Large intestine (tissue), 3 donors: ENCODE results near the gene POU6F2. TPM values are rescaled to one million over a fixed set of nuclear protein-coding genes. Genes with fewer than 3 reads are reported as not detected.

Experiments
- DNase-seq, 2 donors: peaks; one replicate each; pipeline versions ENCODE4 v3.0.0 to v3.0.0-alpha.2; 2013
- H3K27ac ChIP-seq: one replicate; pipeline ENCODE4 v1.5.1; 2013; ENCODE audit warnings: low read length
- H3K27me3 ChIP-seq: 2 replicates; pipeline ENCODE4 v1.6.1; 2013; ENCODE audit warnings: low read length; ENCODE audit not compliant: control insufficient read depth, insufficient read depth
- H3K36me3 ChIP-seq: 2 replicates; pipeline ENCODE4 v1.6.1; 2013; ENCODE audit warnings: low read length; ENCODE audit not compliant: control insufficient read depth, insufficient read depth
- H3K4me1 ChIP-seq: one replicate; pipeline ENCODE4 v1.6.1; 2013; ENCODE audit warnings: low read length; ENCODE audit not compliant: control insufficient read depth, insufficient read depth
- H3K4me3 ChIP-seq: one replicate; pipeline ENCODE4 v1.5.1; 2013; ENCODE audit warnings: low read length
- H3K9me3 ChIP-seq: one replicate; pipeline ENCODE4 v1.6.1; 2013; ENCODE audit warnings: mild to moderate bottlenecking, low read depth, low read length, moderate library complexity; ENCODE audit not compliant: control insufficient read depth
- WGBS: methylation state at CpG from one replicate; pipeline ENCODE4 v1.1.5; 2013; ENCODE audit warnings: low lambda C conversion rate; ENCODE audit not compliant: insufficient coverage; 5-methylcytosine and 5-hydroxymethylcytosine counted together
- polyA plus RNA-seq: library from polyadenylated mRNA; unstranded; fragments of 120-200 nt; gene quantifications from one replicate; pipeline ENCODE4 v1.2.1, GENCODE V29; 2013

POU6F2 gene
- polyA plus RNA-seq, 1 donor = 0.19 TPM

DNA sequence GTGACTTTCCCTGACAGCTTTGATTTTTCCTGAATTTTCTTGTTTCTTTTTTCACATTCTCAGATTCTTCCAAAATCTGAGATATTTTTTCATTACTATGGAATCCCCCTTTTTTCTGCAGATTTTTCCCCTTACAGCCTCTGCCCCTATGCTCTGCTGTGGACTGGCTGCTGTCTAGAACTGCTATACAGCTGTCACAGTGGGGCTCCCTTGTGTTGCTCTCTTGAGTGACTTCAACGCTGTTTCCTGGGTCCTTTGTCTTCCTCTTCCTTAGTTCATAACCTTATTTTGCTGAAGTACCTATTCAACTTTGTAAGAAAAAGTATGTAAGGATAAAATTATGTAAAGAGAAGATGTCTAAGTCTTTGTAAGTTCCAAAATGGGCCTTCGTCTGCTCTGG lies 354.4 kb downstream of the POU6F2 start:
- WGBS = no CpG with 5 or more reads among the region's 2 CpGs
- DNase-seq = no peak
- Histone ChIP-seq H3K27ac (no peak overlapping the region), H3K4me1 (no peaks in the 10 kb centered on the region), H3K4me3 (no peak overlapping the region), H3K9me3 (no peaks in the 10 kb centered on the region), H3K27me3 (peaks cover 9% of the 10 kb centered on the region), H3K36me3 (no peaks in the 10 kb centered on the region)

DNA sequence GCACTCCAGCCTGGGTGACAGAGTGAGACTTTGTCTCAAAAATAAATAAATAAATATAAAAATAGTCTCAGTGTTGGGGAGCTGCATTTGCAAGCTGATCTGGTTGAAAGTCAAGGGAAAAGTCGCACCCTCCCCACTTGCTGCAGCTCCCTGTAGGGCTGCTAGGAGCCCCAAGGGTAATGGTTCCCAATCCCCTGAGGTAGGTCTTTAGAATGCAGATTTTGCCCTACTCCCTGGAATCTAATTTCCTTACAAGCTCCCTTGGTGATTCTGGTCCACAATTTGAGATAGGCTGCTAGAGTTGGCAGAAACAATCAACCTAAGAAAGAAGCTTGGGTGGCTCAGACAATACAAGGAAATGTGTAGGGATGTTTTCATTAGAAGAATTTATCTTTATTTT lies 356.0 kb downstream of the POU6F2 start:
- no peaks in the 10 kb centered on the region for H3K4me1 ChIP-seq
- WGBS = no CpG with 5 or more reads among the region's 1 CpG

DNA sequence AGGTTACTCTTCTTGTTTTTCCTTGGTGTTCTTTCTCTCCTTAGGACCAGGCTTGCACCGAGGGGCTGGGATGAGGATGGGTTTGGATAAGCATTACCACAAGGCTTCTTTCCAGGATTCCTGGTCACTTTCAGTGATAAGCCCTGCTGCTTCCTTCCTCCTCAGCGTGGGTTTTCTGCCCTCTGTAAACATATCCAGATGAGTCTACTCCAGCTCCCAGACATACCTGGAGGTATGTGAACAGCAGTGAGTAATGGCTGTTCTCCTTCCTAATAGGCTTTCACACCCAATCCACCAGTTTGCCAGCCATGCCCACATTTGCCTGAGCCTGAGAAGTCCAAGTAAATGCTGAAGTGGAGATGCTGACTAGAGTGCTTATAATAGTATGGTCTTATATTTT lies 358.7 kb downstream of the POU6F2 start:
- no peak for DNase-seq
- Histone ChIP-seq H3K4me3 (no peak overlapping the region), H3K27ac (no peak overlapping the region), H3K9me3 (no peaks in the 10 kb centered on the region), H3K27me3 (peaks cover 9% of the 10 kb centered on the region), H3K4me1 (no peaks in the 10 kb centered on the region), H3K36me3 (no peaks in the 10 kb centered on the region)
- WGBS = no CpG with 5 or more reads among the region's 2 CpGs

More for the DNA sequence above, 356.0 kb downstream of the POU6F2 start:
- Histone ChIP-seq H3K4me3 (no peak overlapping the region), H3K27me3 (peaks cover 9% of the 10 kb centered on the region), H3K27ac (no peak overlapping the region), H3K9me3 (no peaks in the 10 kb centered on the region), H3K36me3 (no peaks in the 10 kb centered on the region)
- no peak for DNase-seq

DNA sequence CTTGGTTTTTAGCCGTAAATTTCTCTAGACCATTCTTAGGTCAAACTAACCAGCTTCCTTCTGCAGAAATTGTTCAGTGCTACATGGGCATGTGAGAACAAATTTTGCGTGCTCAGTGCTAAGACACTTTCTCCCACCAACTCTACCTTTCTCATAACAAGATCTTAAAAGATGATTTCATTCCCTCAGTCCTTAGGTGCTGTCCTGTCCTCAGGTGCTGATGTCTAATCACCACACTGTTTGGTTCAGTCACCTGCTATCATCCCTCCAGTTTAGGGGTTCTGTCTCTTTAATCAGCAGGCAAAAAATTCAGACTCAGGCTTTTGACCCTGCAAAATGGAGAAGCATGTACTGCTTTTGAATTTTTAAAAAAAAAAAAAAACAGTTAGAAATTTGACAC lies 361.0 kb downstream of the POU6F2 start:
- Histone ChIP-seq H3K9me3 (no peaks in the 10 kb centered on the region), H3K36me3 (no peaks in the 10 kb centered on the region), H3K4me3 (no peak overlapping the region), H3K27me3 (peaks cover 9% of the 10 kb centered on the region), H3K4me1 (no peaks in the 10 kb centered on the region), H3K27ac (no peak overlapping the region)
- whole genome bisulfite sequencing = no CpG with 5 or more reads among the region's 2 CpGs
- DNase-seq = no peak

DNA sequence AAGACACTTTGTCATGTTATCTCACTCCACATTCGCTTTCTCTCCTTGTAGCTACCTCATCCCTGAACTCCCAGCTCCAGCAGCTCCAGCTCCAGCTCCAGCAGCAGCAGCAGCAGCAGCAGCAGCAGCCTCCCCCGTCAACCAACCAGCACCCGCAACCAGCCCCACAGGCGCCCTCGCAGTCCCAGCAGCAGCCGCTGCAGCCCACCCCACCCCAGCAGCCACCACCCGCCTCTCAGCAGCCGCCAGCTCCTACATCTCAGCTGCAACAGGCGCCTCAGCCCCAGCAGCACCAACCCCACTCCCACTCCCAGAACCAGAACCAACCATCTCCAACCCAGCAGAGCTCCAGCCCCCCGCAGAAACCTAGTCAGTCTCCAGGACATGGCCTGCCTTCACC lies 361.9 kb downstream of the POU6F2 start:
- no peak for DNase-seq
- H3K27me3 ChIP-seq = peaks cover 9% of the 10 kb centered on the region
- H3K4me3 ChIP-seq = no peak overlapping the region
- H3K36me3 ChIP-seq = no peaks in the 10 kb centered on the region
- no peaks in the 10 kb centered on the region for H3K4me1 ChIP-seq
- no peak overlapping the region for H3K27ac ChIP-seq
- H3K9me3 ChIP-seq = no peaks in the 10 kb centered on the region
- WGBS = no CpG with 5 or more reads among the region's 10 CpGs

DNA sequence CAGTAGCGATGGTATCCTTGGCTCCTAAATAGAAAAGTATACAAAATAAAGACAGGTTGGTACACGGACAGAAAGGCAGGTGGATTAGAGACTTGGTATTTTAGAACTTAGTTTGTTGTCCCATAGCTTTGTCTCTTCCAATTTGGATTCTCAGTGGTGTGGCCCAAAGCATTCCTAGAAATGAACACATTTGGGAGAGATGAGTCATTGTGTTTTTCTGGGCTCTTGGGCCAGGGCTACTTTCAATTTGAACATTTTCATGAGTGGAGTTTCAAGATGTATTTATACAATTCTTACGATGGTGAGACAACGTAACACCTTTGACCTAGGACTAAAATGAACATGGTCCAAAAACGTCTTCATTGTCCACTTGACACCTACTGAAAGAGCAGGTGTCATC lies 363.4 kb downstream of the POU6F2 start:
- H3K4me1 ChIP-seq = no peaks in the 10 kb centered on the region
- WGBS = 83% methylated on average over 3 of the region's 5 CpGs
- DNase-seq = no peak
- no peak overlapping the region for H3K27ac ChIP-seq
- H3K36me3 ChIP-seq = no peaks in the 10 kb centered on the region
- no peak overlapping the region for H3K4me3 ChIP-seq
- peaks cover 5% of the 10 kb centered on the region for H3K27me3 ChIP-seq
- H3K9me3 ChIP-seq = no peaks in the 10 kb centered on the region

DNA sequence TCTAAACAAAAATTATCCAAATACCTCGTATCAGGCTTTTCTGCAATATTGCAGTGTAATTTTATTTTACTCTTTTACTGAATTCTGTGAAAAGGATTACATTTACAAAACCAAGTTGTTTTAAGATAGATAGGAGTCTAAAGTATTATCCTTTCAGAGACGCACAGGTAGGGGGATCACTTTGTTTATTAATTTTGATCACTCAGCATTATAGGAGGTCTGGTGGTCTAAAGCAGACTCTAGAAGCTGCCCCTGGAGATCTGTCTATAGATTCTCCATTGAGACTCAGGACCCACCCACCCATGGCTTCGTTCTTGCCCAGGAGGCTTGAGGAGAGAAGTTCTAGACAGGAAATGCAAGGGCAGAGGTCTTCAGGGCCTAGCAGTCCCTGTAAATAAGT lies 365.1 kb downstream of the POU6F2 start:
- Histone ChIP-seq H3K27me3 (no peaks in the 10 kb centered on the region), H3K36me3 (no peaks in the 10 kb centered on the region), H3K27ac (no peak overlapping the region), H3K9me3 (no peaks in the 10 kb centered on the region), H3K4me3 (no peak overlapping the region), H3K4me1 (no peaks in the 10 kb centered on the region)
- WGBS = 83% methylated on average over 1 of the region's 3 CpGs
- DNase-seq = no peak

DNA sequence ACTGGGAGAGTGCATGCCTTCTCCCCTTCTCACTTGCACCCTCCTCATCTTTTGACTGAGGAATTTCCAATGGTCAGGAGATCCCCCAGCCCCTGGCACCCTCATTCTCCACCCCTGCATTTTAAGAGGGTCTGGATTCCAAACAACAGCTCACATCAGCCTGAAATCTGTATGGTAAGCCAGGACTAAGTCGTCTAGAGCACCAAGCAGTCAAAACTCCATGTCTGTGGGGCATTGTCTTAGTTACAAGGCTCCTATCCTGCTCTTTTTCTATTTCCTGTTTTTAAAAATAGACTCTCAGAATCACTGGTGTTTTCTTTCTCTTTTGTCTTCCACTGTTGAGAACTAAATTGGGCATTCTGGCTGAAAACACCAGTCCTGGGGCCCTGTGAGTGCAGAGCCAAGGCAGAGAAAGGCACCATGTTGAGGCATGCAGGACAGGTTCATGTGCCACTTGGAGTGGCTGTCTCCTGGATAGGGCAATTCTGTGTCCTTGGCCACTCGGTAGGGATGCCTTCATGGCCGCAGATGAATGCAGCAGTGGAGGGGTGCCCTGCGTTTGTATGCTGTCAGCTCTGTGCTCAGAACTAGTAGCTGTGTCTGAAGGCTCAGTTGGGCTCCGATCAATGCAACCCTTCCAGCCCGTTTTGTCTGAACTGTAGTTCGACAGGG lies 371.9 kb downstream of the POU6F2 start:
- H3K27ac ChIP-seq = no peak overlapping the region
- H3K27me3 ChIP-seq = peaks cover 8% of the 10 kb centered on the region
- no peak for DNase-seq
- no peaks in the 10 kb centered on the region for H3K36me3 ChIP-seq
- H3K4me3 ChIP-seq = no peak overlapping the region
- no CpG with 5 or more reads among the region's 7 CpGs for WGBS
- H3K4me1 ChIP-seq = no peaks in the 10 kb centered on the region
- H3K9me3 ChIP-seq = no peaks in the 10 kb centered on the region

DNA sequence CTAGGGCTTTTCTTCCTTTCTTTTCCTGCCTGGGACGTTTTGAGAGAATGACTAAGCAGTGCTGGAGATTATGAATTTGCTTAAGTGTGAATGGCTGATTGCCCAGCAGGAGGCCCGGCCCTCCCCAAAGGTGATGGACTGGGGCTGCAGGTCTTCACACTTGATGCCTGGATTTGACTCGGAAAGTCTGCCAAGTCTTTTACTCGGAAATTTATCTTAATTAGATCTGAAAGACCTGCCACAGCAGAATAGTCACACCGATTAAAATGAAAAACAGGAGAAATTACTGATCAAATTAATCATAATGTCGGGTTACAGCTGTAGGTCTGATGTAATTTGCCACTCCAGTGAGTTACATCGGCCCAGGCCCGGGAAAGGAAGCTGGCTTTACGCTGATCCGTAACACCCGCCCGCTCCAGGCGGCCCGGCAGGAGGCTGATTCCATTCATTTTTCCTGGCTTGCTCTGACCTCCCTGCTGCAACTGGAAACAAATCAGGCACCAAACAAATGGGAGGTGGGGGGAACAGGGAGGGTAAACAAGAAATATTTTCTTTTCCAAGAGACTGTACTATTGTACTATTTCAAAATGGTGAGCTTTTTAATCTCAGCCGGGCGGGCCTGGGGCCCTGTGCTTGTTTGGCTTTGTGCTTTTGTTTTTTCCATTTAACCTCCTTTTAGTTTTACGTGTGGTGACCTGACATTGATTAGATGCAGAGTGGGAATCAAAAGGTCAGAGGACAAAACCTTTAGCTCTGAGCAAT lies 376.1 kb downstream of the POU6F2 start:
- 31% methylated on average over 4 of the region's 17 CpGs for WGBS
- Histone ChIP-seq H3K27me3 (peaks cover 8% of the 10 kb centered on the region), H3K4me3 (no peak overlapping the region), H3K9me3 (no peaks in the 10 kb centered on the region), H3K36me3 (no peaks in the 10 kb centered on the region), H3K4me1 (no peaks in the 10 kb centered on the region), H3K27ac (no peak overlapping the region)
- peak in 1 of 2 donors; percentile 10 for DNase-seq

DNA sequence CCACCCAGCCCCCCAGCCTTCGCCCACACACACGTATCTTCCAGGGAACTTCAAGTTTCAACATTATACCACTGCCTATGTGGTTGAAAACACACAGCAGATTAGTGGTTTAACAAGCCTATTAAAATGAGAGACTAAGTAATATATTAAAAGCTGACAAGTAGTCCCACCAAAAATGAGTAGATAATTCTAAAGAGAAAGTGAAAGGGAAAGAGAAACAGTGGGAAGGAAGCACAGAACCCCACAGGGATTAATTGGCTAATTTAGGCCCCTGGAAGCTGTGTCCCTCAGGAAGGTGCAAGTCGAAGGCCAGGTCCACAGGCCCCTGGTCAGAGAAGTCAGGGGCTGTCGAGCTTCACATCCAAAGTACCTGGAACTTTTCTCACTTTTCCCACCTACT lies 378.0 kb downstream of the POU6F2 start:
- Histone ChIP-seq H3K27ac (no peak overlapping the region), H3K36me3 (no peaks in the 10 kb centered on the region), H3K4me3 (no peak overlapping the region), H3K9me3 (no peaks in the 10 kb centered on the region), H3K27me3 (peaks cover 5% of the 10 kb centered on the region), H3K4me1 (no peaks in the 10 kb centered on the region)
- DNase-seq = no peak
- no CpG with 5 or more reads among the region's 4 CpGs for WGBS
